Keratinocyte (primary cell): Measurements from ENCODE around the gene B9D2. TPM values are rescaled to one million over a fixed set of nuclear protein-coding genes. Genes with fewer than 3 reads are reported as not detected.

Experiments
- DNase-seq: peaks from one replicate; pipeline ENCODE4 v3.0.0-alpha.2; 2011; ENCODE audit warnings: low read depth, missing footprints, low spot score
- FAIRE-seq: peaks from 2 replicates; lab custom pipeline; 2011; peaks lifted over from hg19 to GRCh38; lab: Jason Lieb, UNC
- H2AFZ ChIP-seq: 2 replicates; pipeline ENCODE4 v1.6.0; 2012; ENCODE audit warnings: low read length, control low read depth, inconsistent platforms; ENCODE audit not compliant: control insufficient read depth
- H3K27ac ChIP-seq: 2 replicates; pipeline ENCODE4 v1.5.1; 2011; ENCODE audit warnings: low read length; ENCODE audit not compliant: control insufficient read depth, insufficient read depth
- H3K27me3 ChIP-seq: 3 replicates; pipeline ENCODE4 v1.6.0; 2011; ENCODE audit warnings: low read length; ENCODE audit not compliant: control insufficient read depth, insufficient read depth; ENCODE audit errors: extremely low read depth
- H3K36me3 ChIP-seq, 2 experiments: 2 replicates in 1 of 2; 3 replicates in 1 of 2; pipeline ENCODE4 v1.5.1; 2011; ENCODE audit warnings: low read length in 2 of 2, mild to moderate bottlenecking in 1 of 2; ENCODE audit not compliant: control insufficient read depth in 2 of 2, insufficient read depth in 2 of 2; ENCODE audit errors: extremely low read depth in 1 of 2
- H3K4me1 ChIP-seq: 3 replicates; pipeline ENCODE4 v1.5.1; 2011; ENCODE audit warnings: low read length; ENCODE audit not compliant: control insufficient read depth, insufficient read depth; ENCODE audit errors: extremely low read depth
- H3K4me2 ChIP-seq: 3 replicates; pipeline ENCODE4 v1.6.0; 2011; ENCODE audit warnings: low read depth, low read length; ENCODE audit not compliant: control insufficient read depth, insufficient read depth; ENCODE audit errors: extremely low read depth
- H3K4me3 ChIP-seq, 3 experiments: fragments of 200-600 bp in 1 of 3; sonication (generic) in 1 of 3; 2 replicates in 2 of 3; 3 replicates in 1 of 3; pipeline ENCODE4 v1.5.1; 2011 to 2016; ENCODE audit warnings: low read length in 3 of 3, mild to moderate bottlenecking in 3 of 3, control low read depth in 2 of 3, inconsistent platforms in 1 of 3, low read depth in 1 of 3, mixed read lengths in 1 of 3, mixed run types in 1 of 3, moderate library complexity in 1 of 3; ENCODE audit not compliant: control insufficient read depth in 2 of 3, insufficient read depth in 2 of 3; ENCODE audit errors: extremely low read depth in 1 of 3
- H3K79me2 ChIP-seq: 2 replicates; pipeline ENCODE4 v1.6.0; 2012; ENCODE audit warnings: low read length; ENCODE audit not compliant: control insufficient read depth, insufficient read depth
- H3K9ac ChIP-seq: 3 replicates; pipeline ENCODE4 v1.6.0; 2011; ENCODE audit warnings: low read length; ENCODE audit not compliant: control insufficient read depth, insufficient read depth; ENCODE audit errors: extremely low read depth
- H3K9me1 ChIP-seq: 3 replicates; pipeline ENCODE4 v1.6.0; 2011; ENCODE audit warnings: low read length; ENCODE audit not compliant: control insufficient read depth, insufficient read depth; ENCODE audit errors: extremely low read depth
- H3K9me3 ChIP-seq: 2 replicates; pipeline ENCODE4 v1.5.1; 2012; ENCODE audit warnings: low read depth, low read length; ENCODE audit not compliant: control insufficient read depth
- H4K20me1 ChIP-seq: 3 replicates; pipeline ENCODE4 v1.6.0; 2011; ENCODE audit warnings: low read length; ENCODE audit not compliant: control insufficient read depth, insufficient read depth; ENCODE audit errors: extremely low read depth
- EZH2 ChIP-seq: IDR thresholded peaks from one replicate; pipeline ENCODE4 v1.6.1; 2012; ENCODE audit warnings: inconsistent platforms, mild to moderate bottlenecking, low read length, moderate library complexity
- dilution Hi-C: fragments of 300-500 bp; cut with MboI; formaldehyde crosslinking; loops from one replicate; pipeline ENCODE4 v1.7.0; 2020; ENCODE audit warnings: low sequenced_read_pairs; ENCODE audit not compliant: extremely low pct_ligation_motif_present
- polyA plus RNA-seq, 5 experiments: library from polyadenylated mRNA; depleted of rRNA in 3 of 5; stranded (reverse) in 3 of 5; stranded (forward) in 1 of 5; unstranded in 1 of 5; fragments of >200 nt; gene quantifications; 1 replicate in 1 of 5; 2 replicates in 3 of 5; 3 replicates in 1 of 5; pipeline versions ENCODE4 v1.2.1 to v1.2.3, GENCODE V29; 2011 to 2012; ENCODE audit warnings: missing spikeins in 2 of 5, low read depth in 1 of 5, low replicate concordance in 1 of 5
- TF ChIP-seq, protein P1 (sequence below), 3 experiments: IDR thresholded peaks in 1 of 3; conservative IDR thresholded peaks in 1 of 3; optimal IDR thresholded peaks in 1 of 3; 2 replicates in 2 of 3; 3 replicates in 1 of 3; pipeline versions ENCODE3 to v1.5.1; 2011; ENCODE audit warnings: low read length in 3 of 3, mild to moderate bottlenecking in 3 of 3, moderate library complexity in 2 of 3, control low read depth in 1 of 3, inconsistent platforms in 1 of 3; ENCODE audit not compliant: insufficient read depth in 2 of 3; ENCODE audit errors: extremely low read depth in 1 of 3

Gene B9D2
- polyA plus RNA-seq, 1 donor (not counting 4 experiments of a cell fraction or from before 2014, with no cell fraction given) = 2.8 TPM

- Histone ChIP-seq H3K4me3 (peak within 1 kb of the TSS; percentile 79 to 95 (median 89)), H3K4me1 (peaks cover 24% of the 10 kb centered on the region), H3K27me3 (no peaks in the 10 kb centered on the region), H3K27ac (peak within 1 kb of the TSS; percentile 97), H3K9me3 (no peaks in the 10 kb centered on the region), H3K9ac (peak within 1 kb of the TSS; percentile 95), H3K4me2 (peak within 1 kb of the TSS; percentile 99), H3K9me1 (no peaks in the 10 kb centered on the region), H4K20me1 (no peaks in the 10 kb centered on the region), H3K79me2 (peaks cover 28% of the 10 kb centered on the region), H3K36me3 (peaks cover 20 to 23% of the 10 kb centered on the region in 2 experiments), H2AFZ (peak within 1 kb of the TSS; percentile 92)
- TF ChIP-seq, protein P1, sequence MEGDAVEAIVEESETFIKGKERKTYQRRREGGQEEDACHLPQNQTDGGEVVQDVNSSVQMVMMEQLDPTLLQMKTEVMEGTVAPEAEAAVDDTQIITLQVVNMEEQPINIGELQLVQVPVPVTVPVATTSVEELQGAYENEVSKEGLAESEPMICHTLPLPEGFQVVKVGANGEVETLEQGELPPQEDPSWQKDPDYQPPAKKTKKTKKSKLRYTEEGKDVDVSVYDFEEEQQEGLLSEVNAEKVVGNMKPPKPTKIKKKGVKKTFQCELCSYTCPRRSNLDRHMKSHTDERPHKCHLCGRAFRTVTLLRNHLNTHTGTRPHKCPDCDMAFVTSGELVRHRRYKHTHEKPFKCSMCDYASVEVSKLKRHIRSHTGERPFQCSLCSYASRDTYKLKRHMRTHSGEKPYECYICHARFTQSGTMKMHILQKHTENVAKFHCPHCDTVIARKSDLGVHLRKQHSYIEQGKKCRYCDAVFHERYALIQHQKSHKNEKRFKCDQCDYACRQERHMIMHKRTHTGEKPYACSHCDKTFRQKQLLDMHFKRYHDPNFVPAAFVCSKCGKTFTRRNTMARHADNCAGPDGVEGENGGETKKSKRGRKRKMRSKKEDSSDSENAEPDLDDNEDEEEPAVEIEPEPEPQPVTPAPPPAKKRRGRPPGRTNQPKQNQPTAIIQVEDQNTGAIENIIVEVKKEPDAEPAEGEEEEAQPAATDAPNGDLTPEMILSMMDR (optimal IDR thresholded peaks at IDR 0.05 in 1 of 3, IDR thresholded peaks at IDR 0.05 in 1 of 3, conservative IDR thresholded peaks at IDR 0.05 in 1 of 3; ENCODE audit: extremely low read depth in 1 of 3, insufficient read depth in 2 of 3, low read length in 3 of 3) = no peak
- TF ChIP-seq EZH2 = no peak
- peak; percentile 57 for DNase-seq
- FAIRE-seq = peak; percentile 29
- dilution Hi-C loops = no loop called here
Observed at GRCh38 chr19:41310033-41310831, 53.7 kb downstream of the B9D2 start, which contains the start of gene CCDC97. Gene CCDC97 (plus strand): TSS chr19:41310172. CDS start chr19:41310311, 139 bp downstream.

DNA sequence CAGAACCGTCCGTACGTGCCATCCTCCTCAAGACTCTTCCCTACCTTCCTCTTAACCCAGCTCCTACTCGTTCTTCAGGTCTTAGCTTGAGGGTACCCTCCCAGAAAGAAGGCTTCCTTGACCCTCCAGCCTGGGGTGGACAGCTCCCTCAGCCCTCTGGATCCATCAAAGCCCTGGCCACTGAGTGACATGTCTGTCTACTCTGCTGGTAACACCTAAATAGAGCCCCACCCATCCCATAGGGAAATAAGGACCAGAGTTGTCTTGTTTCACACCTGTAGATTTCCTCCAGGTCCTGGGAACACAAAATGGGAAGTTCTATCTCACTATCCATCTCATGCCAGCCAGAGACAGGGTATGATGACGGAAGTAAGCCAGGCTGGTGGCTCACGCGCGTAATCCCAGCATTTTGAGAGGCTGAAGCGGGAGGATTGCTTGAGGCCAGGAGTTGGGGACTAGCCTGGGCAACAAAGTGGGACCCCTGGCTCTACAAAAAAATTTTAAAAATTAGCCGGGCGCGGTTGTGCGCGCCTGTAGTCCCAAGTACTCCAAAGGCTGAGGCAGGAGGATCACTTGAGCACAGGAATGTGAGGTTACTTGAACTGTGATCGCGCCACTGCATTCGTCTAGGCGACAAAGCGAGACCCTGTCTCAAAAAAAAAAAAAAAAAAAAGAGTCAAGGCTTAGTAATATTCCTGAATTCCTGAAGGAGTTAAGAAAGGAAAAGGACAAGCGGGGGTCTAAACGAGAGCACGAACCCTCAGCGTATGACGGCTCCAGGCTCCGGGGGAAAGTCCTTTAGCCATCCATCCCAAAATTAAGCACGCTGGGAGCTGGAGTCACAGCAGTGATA, 54.5 kb downstream of the B9D2 start:
- peak overlapping the region; percentile 97 for H3K27ac ChIP-seq
- peak overlapping the region; percentile 95 for H3K9ac ChIP-seq
- no peaks in the 10 kb centered on the region for H3K9me1 ChIP-seq
- H2AFZ ChIP-seq = peak overlapping the region; percentile 92
- no peaks in the 10 kb centered on the region for H3K9me3 ChIP-seq
- dilution Hi-C loops = no loop called here
- TF ChIP-seq, protein P1 (optimal IDR thresholded peaks at IDR 0.05 in 1 of 3, IDR thresholded peaks at IDR 0.05 in 1 of 3, conservative IDR thresholded peaks at IDR 0.05 in 1 of 3; ENCODE audit: extremely low read depth in 1 of 3, insufficient read depth in 2 of 3, low read length in 3 of 3) = no peak
- no peak for TF ChIP-seq EZH2
- FAIRE-seq (no peak), DNase-seq (no peak)
- peak overlapping the region; percentile 99 for H3K4me2 ChIP-seq
- H4K20me1 ChIP-seq = no peaks in the 10 kb centered on the region
- peaks cover 28% of the 10 kb centered on the region for H3K79me2 ChIP-seq
- H3K27me3 ChIP-seq = no peaks in the 10 kb centered on the region
- H3K4me3 ChIP-seq = peak overlapping the region; percentile 79 to 95 (median 89)
- H3K36me3 ChIP-seq = peaks cover 26 to 30% of the 10 kb centered on the region in 2 experiments
- peaks cover 24% of the 10 kb centered on the region for H3K4me1 ChIP-seq
